NCI-H187 treated with DMSO at 0.1 percent for 48 hours (cell line): ENCODE results near the gene FOXP1.

Experiments
- DNase-seq: peaks from one replicate; lab custom pipeline; 2025; lab: John Stamatoyannopoulos, UW

The FOXP1 gene

DNA sequence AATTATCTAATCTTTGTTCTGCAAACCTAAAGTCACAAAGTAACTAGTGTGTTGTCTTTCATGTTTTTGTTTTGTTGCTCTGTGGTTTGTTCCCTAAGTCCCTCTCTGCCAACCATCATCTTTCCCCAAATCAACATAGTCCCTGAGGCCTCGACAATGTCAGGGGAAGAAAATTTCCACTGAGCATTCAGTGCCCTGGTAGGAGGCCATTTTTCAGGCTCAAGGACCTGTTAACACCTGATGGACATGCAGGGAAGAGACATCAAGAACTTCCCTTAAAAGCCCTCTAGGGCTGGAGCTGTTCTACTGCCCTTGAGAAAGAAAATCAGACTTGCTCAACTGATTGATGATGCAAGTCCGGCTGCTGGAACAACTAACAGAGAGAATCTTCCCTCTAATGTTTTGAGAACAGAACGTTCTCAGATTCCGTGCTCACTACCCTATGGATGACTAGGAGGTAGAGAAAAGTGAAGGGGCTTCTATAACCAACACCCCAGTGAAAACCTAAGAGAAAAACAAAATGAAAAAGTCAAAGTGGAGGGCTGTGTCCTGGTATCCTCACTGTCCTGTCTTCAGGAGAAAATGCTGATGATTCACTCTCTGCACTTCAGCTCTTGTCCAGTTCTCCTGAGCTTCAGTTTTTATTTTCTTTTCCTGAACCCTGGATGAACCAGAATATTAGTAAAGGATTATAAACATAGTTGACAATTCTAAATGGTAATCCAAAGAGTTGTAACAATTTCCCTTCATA is 373.1 kb downstream of the FOXP1 start:
- no peak for DNase-seq

GRCh38 chr3:71208211-71209095 is 375.1 kb downstream of the FOXP1 start:
- DNase-seq: no peak

- no peak for DNase-seq
Observed at GRCh38 chr3:71207632-71208031, 375.9 kb downstream of the FOXP1 start.

- DNase-seq: no peak
Observed at GRCh38 chr3:71206305-71207165, 377.0 kb downstream of the FOXP1 start.

- no peak for DNase-seq
Observed at GRCh38 chr3:71203727-71204488, 379.6 kb downstream of the FOXP1 start.

GRCh38 chr3:71202848-71203533 is 380.5 kb downstream of the FOXP1 start:
- no peak for DNase-seq

DNA sequence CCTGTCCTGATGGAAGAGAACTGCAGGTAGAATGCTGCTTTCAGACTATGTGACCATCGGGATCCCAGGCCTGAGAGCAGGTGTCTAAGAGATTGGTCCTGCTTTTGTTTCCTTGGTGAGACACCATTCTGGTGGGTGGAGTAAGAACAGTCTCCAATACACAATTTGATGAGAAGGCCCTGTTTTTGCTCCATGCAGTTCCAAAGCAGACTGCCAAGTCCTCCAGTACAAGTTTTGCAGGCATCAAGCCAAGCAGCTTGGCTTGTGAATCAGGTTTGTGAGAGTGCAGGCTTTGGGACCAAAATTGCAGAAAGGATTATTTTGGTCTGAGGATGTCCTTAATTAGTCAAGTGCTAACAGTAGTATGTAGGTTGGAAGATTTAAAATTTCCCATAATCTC is 381.6 kb downstream of the FOXP1 start:
- DNase-seq: no peak

DNA sequence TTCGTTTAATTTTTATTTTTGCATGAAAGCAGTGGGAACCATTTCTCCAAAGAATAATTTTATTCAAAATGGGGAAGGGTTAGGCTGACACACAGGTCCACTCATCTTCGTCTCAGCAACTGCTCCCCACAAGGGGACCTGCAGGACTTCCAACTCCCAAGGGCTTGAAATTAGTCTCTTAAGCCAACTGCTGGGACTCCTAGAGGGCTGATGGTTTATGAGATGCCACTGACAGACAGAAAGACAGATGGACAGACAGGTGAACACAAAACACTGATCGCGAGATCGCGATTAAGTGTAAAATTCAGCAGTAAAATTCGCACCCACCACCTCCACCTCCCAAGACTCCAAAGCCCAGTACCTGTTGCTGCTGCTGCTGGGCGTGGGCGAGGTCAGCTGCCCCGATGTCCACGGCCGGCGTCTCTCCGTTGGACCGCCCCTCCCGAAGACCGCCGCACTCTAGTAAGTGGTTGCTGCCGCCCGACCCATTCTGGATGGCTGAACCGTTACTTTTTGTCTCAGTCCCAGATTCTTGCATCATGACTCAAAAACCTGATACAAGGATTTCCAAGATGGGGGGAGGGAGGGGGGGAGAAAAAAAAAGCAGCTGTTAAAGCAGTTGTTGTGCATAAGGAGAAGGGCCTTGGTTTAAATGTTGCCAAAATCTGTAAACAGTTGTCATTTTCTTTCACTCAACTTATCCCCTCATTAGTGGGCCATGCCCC is 385.5 kb downstream of the FOXP1 start:
- DNase-seq: no peak

DNA sequence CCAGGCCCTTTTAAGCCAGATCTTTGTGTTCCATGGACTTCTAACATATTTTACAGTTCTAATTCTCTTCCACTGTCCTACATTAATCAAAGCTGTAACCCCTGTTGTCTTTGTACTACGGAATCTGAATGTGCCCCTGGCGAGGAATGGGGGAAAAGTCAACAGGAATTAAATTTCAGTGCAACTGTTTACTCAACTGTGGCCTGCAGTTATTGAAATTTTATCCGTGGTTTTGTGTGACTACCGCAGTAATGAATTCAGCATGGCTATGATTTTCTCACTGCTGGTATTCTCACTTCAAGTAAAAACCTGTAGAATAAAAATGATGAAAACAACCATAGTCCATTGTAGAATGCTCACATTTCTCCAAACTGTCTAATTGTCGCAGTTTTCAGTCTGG is 388.0 kb downstream of the FOXP1 start:
- DNase-seq: no peak

GRCh38 chr3:71194785-71195184 is 388.7 kb downstream of the FOXP1 start:
- no peak for DNase-seq

DNA sequence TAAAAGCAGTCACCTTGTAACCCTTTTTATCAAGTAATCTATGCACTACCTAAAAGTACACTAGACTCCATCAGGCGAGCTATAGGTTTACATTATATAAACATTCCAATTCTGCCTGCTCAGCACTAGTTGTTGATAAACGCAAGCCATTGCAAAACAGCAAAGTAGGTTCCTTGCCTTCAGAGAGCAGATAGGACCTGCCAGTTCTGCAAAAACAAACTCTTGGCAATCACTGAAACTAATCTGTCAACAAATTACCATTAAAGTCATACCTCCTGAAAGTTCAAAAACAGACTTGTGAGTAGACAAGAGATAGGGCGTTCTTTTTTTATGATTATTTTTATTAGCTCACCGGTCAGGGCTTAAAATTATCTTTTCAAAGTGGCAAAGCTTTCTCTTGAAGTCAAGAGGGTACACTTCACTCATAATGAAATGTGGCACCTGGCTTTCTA is 392.5 kb downstream of the FOXP1 start:
- no peak for DNase-seq

GRCh38 chr3:71189480-71189879 is 394.0 kb downstream of the FOXP1 start:
- no peak for DNase-seq

DNA sequence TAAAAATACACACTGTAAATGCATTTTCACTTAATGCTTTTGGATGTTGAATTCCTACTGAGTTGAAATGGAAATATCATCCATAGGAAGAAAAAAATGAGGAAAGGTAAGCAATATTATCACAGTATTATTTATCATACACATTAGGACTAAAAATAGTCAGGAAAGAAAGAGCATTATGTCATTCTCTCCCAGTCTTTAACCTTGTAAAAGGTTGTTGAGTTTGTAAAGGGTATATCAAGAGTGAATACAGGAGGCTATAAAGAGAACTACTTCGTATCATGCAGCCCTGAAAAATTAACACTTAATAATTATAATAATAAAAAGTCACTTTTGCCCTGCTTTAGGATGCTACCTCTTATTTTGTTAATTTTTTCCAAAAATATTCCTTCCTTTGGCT is 395.8 kb downstream of the FOXP1 start:
- no peak for DNase-seq

GRCh38 chr3:71186801-71187200 is 396.7 kb downstream of the FOXP1 start:
- no peak for DNase-seq

DNA sequence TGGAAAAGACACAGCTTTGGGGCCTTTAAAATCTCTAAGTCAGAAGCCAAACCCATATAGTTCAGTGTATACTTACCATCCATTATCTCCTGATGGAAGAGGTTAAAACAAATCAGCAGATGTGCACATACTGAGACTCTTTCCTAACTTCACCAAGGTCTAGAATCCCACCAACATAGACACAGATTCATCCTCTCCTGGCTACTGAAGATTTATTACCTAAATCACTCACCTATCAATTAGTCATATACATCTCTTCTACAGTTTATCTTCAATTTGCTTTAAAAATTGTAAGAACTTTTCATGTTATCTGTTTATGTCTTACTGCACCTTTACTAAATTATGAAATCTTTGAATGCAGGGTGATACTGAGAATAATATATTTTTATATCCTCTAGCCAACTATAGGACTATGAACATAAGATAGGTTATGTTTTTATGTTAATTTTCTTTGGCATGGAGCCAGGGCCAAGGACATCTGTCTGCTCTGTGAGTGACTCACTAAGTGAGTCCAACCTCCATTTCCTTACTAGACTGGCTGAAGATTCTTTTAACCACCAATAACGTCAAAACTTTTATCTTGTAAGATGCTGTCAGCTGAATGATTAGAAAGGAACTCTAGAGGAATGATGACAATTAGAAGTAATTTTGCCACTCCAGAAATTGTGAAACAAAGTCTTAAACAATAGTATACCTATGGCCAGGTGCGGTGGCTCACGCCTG is 397.6 kb downstream of the FOXP1 start:
- no peak for DNase-seq

DNA sequence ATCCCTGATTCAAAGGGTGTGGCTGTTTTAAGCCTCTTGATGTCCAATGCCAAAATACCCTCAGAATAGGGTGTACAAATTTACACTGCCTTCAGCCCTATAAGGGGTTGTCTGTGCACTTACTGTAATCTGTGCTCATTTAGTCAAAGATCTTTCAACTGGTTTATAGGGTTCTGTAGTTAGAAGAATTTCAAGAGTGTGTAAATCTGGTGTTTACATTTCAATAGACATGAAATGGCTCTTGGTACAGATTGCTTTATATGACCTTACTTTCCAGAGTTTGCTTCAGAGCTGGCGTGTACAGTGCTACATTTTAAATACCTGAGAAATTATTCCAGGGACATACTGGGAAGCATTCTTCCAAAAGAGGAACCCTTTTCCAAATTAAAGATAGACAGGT is 399.3 kb downstream of the FOXP1 start:
- DNase-seq: no peak

GRCh38 chr3:71183549-71183948 is 400.0 kb downstream of the FOXP1 start:
- no peak for DNase-seq

DNA sequence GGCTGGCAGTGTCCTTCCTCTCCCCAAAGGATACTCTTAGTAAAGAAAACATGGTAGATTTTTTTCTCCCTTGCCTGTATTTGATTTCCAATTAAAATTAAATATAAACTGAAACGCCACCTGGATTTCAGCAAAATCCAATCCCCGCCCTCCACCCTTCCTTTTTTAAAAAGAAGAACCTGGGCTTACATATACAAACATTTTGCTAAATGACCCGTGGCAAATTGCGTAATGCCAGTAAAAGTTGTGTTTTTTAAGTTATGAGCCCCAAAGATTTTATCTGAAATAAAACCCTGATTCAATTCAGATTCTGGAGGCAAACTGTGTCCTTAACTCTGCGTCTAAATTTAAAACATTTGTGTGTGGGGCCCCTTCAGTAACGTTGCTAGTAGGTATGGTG is 403.0 kb downstream of the FOXP1 start:
- no peak for DNase-seq

GRCh38 chr3:71177375-71177774 is 406.2 kb downstream of the FOXP1 start:
- DNase-seq: no peak

GRCh38 chr3:71176366-71176765 is 407.2 kb downstream of the FOXP1 start:
- DNase-seq: no peak
